B cell (primary cell): ENCODE results near the gene SLC16A1.

Experiments used
- CTCF ChIP-seq: fragments of 200-600 bp; IDR thresholded peaks from one replicate; pipeline ENCODE4 v1.8.0; 2022; ENCODE audit warnings: antibody characterized with exemption, mild to moderate bottlenecking
- EZH2 ChIP-seq: IDR thresholded peaks from 2 replicates; pipeline ENCODE4 v1.6.1; 2012; ENCODE audit warnings: borderline replicate concordance, low read depth, mild to moderate bottlenecking, moderate library complexity, low read length; ENCODE audit not compliant: insufficient read depth, poor library complexity, severe bottlenecking

GRCh38 chr1:112882271-112882744 lies 73.7 kb downstream of the SLC16A1 start:
- TF ChIP-seq CTCF (no peak), EZH2 (no peak)
